ENCODE data around the gene SRXN1. TPM values are rescaled to one million over a fixed set of nuclear protein-coding genes. Genes with fewer than 3 reads are reported as not detected.

Gene SRXN1
- total RNA-seq, 1 experiment from 2014 or later = 80.8 TPM

- BruUV-seq (replicated peaks) = no TSS peak
- H4K20me1 ChIP-seq (ENCODE audit: insufficient read depth) = no peaks in the 10 kb centered on the region
- H3K27me3 ChIP-seq (ENCODE audit: insufficient read depth, low read length) = peaks cover 9% of the 10 kb centered on the region; the same call in 1 of the 2 replicates
- no peak overlapping the region for H3K4me2 ChIP-seq (ENCODE audit: low read length)
- H3K9ac ChIP-seq (ENCODE audit: low read length) = no peak overlapping the region
- no peak for DNase-seq (ENCODE audit: low read depth, low spot score)
- H2AFZ ChIP-seq (ENCODE audit: low read depth, low read length, poor library complexity, severe bottlenecking) = no peak overlapping the region
- no peaks in the 10 kb centered on the region for H3K9me3 ChIP-seq (ENCODE audit: control insufficient read depth in 1 of 2, insufficient read depth in 1 of 2, low read depth in 1 of 2, low read length in 2 of 2)
- no peaks in the 10 kb centered on the region for H3K4me1 ChIP-seq (ENCODE audit: control insufficient read depth in 1 of 2, insufficient read depth in 2 of 2, low read length in 2 of 2)
- no peak overlapping the region for H3K4me3 ChIP-seq (replicated peaks in 1 of 2; ENCODE audit: low read depth in 1 of 2, low read length in 2 of 2)
- RAD21 ChIA-PET (ENCODE audit: low non-redundant PET in 1 of 2, low total read pairs in 2 of 2, uncharacterized antibody in 2 of 2, unreplicated experiment in 2 of 2) = no interaction called here
- no peaks in the 10 kb centered on the region for H3K79me2 ChIP-seq (ENCODE audit: insufficient read depth, low read length)
- TF ChIP-seq FOSL1 (IDR thresholded peaks at IDR 0.05; ENCODE audit: low read depth) (no peak), POLR2A (IDR thresholded peaks at IDR 0.05; ENCODE audit: borderline replicate concordance, extremely low read depth, insufficient read depth, insufficient read length) (no peak), ELF1 (IDR thresholded peaks at IDR 0.05; ENCODE audit: borderline replicate concordance, low read depth) (no peak), CBX3 (IDR thresholded peaks at IDR 0.05; ENCODE audit: low read depth) (no peak), EGR1 (IDR thresholded peaks at IDR 0.05; ENCODE audit: low read depth) (no peak), SP1 (IDR thresholded peaks at IDR 0.05; ENCODE audit: low read depth) (no peak), MAX (IDR thresholded peaks at IDR 0.05) (no peak), ZNF274 (IDR thresholded peaks at IDR 0.05; ENCODE audit: low read depth, low read length) (no peak), JUND (IDR thresholded peaks at IDR 0.05) (no peak), SIN3A (IDR thresholded peaks at IDR 0.05; ENCODE audit: low read depth) (no peak), SRF (IDR thresholded peaks at IDR 0.05; ENCODE audit: low read depth) (no peak)
- ATAC-seq = no peak
- CTCF ChIA-PET = interaction anchor here (0.9 to 1.5 kb wide), 2 partner anchors 18 to 54 kb away, joined by 3 to 4 read pairs; no protein-coding TSS in a partner anchor
- intact Hi-C loops (cut with micrococcal nuclease) = no loop called here
- no peaks in the 10 kb centered on the region for H3K9me2 ChIP-seq (ENCODE audit: insufficient read depth)
- no peak overlapping the region for H3K27ac ChIP-seq (ENCODE audit: low read depth, low read length)
- POLR2A ChIA-PET = no interaction called here
- H3K36me3 ChIP-seq (ENCODE audit: control insufficient read depth in 1 of 2, insufficient read depth in 2 of 2, low read length in 2 of 2) = no peaks in the 10 kb centered on the region
Measured at GRCh38 chr20:684676-685319, 31.8 kb upstream of the SRXN1 start.

GRCh38 chr20:682123-682522 is 29.1 kb upstream of the SRXN1 start:
- BruUV-seq (replicated peaks) = no TSS peak
- ChIA-PET CTCF (no interaction called here), POLR2A (no interaction called here), RAD21 (ENCODE audit: low non-redundant PET in 1 of 2, low total read pairs in 2 of 2, uncharacterized antibody in 2 of 2, unreplicated experiment in 2 of 2) (no interaction called here)
- Histone ChIP-seq H3K4me3 (replicated peaks in 1 of 2; ENCODE audit: low read depth in 1 of 2, low read length in 2 of 2) (no peak overlapping the region), H3K9me2 (ENCODE audit: insufficient read depth) (no peaks in the 10 kb centered on the region), H3K27me3 (ENCODE audit: insufficient read depth, low read length) (peaks cover 23% of the 10 kb centered on the region; the same call in 1 of the 2 replicates), H3K9me3 (ENCODE audit: control insufficient read depth in 1 of 2, insufficient read depth in 1 of 2, low read depth in 1 of 2, low read length in 2 of 2) (no peaks in the 10 kb centered on the region), H3K27ac (ENCODE audit: low read depth, low read length) (no peak overlapping the region), H3K36me3 (ENCODE audit: control insufficient read depth in 1 of 2, insufficient read depth in 2 of 2, low read length in 2 of 2) (no peaks in the 10 kb centered on the region), H3K4me2 (ENCODE audit: low read length) (no peak overlapping the region), H2AFZ (ENCODE audit: low read depth, low read length, poor library complexity, severe bottlenecking) (no peak overlapping the region), H3K79me2 (ENCODE audit: insufficient read depth, low read length) (no peaks in the 10 kb centered on the region), H3K4me1 (ENCODE audit: control insufficient read depth in 1 of 2, insufficient read depth in 2 of 2, low read length in 2 of 2) (no peaks in the 10 kb centered on the region), H4K20me1 (ENCODE audit: insufficient read depth) (no peaks in the 10 kb centered on the region), H3K9ac (ENCODE audit: low read length) (no peak overlapping the region)
- no peak for DNase-seq (ENCODE audit: low read depth, low spot score)
- intact Hi-C loops (cut with micrococcal nuclease) = no loop called here
- no peak for ATAC-seq
- TF ChIP-seq YY1 (IDR thresholded peaks at IDR 0.05; ENCODE audit: extremely low read depth, insufficient replicate concordance, low read depth, low read length) (no peak), CEBPB (IDR thresholded peaks at IDR 0.05; ENCODE audit: low read depth) (no peak), TCF7L2 (IDR thresholded peaks at IDR 0.05; ENCODE audit: borderline replicate concordance, extremely low read depth, insufficient read depth, insufficient read length) (no peak), POLR2AphosphoS5 (IDR thresholded peaks at IDR 0.05; ENCODE audit: low read depth, low read length) (no peak), ZFX (IDR thresholded peaks at IDR 0.05) (no peak), EGR1 (IDR thresholded peaks at IDR 0.05; ENCODE audit: low read depth) (no peak), MAX (IDR thresholded peaks at IDR 0.05) (no peak), JUND (IDR thresholded peaks at IDR 0.05) (no peak), ZBTB33 (IDR thresholded peaks at IDR 0.05; ENCODE audit: extremely low read depth, insufficient replicate concordance, low read length) (no peak), EZH2 (IDR thresholded peaks at IDR 0.05) (no peak), FOSL1 (IDR thresholded peaks at IDR 0.05; ENCODE audit: low read depth) (no peak), EZH2phosphoT487 (IDR thresholded peaks at IDR 0.05; ENCODE audit: borderline replicate concordance) (no peak), SRF (IDR thresholded peaks at IDR 0.05; ENCODE audit: low read depth) (no peak), RAD21 (IDR thresholded peaks at IDR 0.05; ENCODE audit: low read depth) (no peak), POLR2A (IDR thresholded peaks at IDR 0.05; ENCODE audit: borderline replicate concordance, extremely low read depth, insufficient read depth, insufficient read length) (no peak)
